Measurements from ENCODE around the gene RBBP7.
A peak's percentile ranks its signal among the peaks of the same experiment; 100 is the strongest.
"Not testable (repeated sequence)": the region's sequence is repeated elsewhere in the genome, so short reads cannot be mapped to it uniquely, and the experiment has no call there.

Gene RBBP7

DNA sequence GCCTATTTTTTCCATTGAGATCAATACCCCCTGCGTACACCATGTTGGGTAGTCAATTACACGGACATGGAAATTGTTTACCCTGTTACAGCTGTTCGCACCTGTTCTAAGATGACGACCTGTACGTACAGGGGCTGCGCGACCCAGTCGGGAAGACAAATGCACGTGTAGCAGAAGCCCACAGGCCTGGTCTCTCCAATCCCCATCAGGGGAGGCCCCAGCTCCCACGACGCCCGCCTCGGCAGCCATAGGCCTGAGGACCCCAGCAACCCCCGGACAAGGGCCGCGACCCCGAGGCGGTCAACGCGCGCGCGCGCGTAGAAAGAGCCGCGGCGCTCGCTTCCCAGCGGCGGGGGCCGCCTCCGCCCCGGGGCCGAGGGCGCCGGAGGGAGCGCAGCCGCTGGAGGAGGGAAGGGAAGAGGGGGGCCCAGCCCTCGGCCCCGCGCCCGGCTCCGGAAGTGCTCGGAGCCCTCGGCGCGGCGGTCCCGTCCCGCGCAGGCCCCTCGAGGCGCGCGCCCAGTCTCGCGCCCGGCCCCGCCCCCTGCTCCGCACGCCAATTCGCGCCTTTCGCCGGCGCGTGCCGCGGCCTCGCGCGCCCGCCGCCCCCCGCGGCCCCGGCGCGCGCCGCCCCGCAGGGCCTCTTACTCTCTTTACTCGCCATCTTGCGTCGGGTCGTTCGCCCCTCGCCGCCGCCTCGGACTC is 618 bp downstream of the RBBP7 start:
- DNase-seq = peak; percentile 37
- in situ Hi-C loops (cut with HindIII; ENCODE audit: low pct_ligation_motif_present, low pct_unique_long_range_greater_than_20kb, low sequenced_read_pairs) = no loop called here

DNA sequence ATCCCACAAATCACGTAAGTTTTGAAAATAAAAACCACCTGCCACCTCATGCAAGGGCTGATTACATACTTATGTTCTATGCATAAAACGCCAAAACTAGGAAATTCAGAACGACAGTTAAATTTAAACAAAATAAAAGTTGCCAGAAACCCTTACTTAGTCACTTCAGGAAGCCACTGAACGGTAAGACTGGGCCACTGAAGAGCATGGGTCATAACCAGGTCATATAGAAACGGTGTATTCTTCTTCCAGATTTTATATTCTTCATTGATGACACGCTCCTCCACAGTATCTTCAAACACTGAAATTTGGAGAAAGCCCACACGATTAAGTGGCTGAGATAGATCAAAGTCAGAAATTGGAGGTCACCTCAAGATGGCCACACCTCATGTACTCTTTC is 1.2 kb downstream of the RBBP7 start:
- in situ Hi-C loops (cut with HindIII; ENCODE audit: low pct_ligation_motif_present, low pct_unique_long_range_greater_than_20kb, low sequenced_read_pairs) = no loop called here
- peak; percentile 1 for DNase-seq

DNA sequence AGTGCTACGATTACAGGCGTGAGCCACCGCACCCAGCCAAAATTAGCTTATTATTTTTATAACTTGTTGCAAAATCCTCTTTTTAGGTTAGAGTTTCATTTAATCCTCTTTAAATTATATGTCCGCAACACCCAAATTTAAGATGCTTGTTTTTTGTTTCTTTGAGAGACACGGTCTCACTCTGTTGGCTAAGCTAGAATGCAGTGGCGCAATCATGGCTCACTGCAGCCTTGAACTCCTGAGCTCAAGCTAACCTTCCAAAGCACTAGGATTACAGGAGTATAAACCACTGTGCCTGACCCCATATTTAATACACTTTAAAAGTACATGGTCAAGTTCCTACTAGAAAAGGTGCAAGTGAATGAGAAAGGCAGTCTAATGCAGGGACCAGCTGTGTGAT is 2.2 kb downstream of the RBBP7 start:
- DNase-seq = no peak
- in situ Hi-C loops (cut with HindIII; ENCODE audit: low pct_ligation_motif_present, low pct_unique_long_range_greater_than_20kb, low sequenced_read_pairs) = no loop called here

DNA sequence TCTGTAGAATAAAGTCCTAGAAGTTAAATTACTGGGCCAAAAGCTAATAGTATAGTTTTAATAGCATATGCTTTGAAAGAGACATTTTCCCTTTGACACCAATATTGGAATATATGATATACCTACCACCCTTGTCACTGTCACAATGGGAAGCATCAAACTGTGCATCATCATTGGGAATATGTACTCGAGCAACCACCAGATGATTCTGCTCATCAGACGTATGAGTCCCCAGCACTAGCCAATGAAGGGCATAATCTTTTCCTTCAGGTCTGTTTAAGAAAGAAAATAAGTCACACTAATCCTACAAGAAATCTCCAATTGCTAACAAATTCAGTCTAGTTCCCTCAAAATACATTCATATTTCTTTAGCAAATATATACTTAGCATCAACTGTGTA is 7.3 kb downstream of the RBBP7 start:
- DNase-seq = no peak
- in situ Hi-C loops (cut with HindIII; ENCODE audit: low pct_ligation_motif_present, low pct_unique_long_range_greater_than_20kb, low sequenced_read_pairs) = no loop called here

DNA sequence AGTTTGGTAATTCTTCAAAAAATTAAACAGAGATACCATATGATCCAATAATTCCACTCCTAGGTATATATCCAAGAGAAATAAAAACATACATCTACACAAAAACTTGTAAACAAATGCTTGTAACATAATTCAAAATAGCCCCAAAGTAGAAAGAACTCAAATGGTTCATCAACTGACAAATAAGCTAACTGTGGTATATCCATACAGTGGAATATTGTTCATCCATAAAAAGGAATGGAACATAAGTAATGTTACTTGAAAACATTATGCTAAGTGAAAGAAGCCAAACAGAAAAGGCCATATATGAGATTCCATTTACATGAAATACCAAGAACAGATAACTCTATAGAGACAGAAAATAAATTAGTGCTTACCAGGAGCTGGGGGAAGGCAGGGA is 13.4 kb downstream of the RBBP7 start:
- in situ Hi-C loops (cut with HindIII; ENCODE audit: low pct_ligation_motif_present, low pct_unique_long_range_greater_than_20kb, low sequenced_read_pairs) = no loop called here
- DNase-seq = no peak

DNA sequence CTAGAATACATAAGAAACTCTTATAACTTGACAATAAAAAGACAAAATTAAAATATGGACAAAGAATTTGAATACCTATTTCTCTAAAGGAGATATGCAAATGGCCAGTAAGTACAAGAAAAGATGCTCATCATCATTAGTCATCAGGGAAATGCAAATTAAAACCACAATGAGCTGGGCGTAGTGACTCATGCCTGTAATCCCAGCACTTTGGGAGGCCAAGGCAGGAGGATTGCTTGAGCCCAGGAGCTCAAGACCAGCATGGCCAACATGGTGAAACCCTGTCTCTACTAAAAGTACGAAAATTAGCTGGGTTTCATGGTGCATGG is 14.1 kb downstream of the RBBP7 start:
- in situ Hi-C loops (cut with HindIII; ENCODE audit: low pct_ligation_motif_present, low pct_unique_long_range_greater_than_20kb, low sequenced_read_pairs); DNase-seq: not testable (repeated sequence)

DNA sequence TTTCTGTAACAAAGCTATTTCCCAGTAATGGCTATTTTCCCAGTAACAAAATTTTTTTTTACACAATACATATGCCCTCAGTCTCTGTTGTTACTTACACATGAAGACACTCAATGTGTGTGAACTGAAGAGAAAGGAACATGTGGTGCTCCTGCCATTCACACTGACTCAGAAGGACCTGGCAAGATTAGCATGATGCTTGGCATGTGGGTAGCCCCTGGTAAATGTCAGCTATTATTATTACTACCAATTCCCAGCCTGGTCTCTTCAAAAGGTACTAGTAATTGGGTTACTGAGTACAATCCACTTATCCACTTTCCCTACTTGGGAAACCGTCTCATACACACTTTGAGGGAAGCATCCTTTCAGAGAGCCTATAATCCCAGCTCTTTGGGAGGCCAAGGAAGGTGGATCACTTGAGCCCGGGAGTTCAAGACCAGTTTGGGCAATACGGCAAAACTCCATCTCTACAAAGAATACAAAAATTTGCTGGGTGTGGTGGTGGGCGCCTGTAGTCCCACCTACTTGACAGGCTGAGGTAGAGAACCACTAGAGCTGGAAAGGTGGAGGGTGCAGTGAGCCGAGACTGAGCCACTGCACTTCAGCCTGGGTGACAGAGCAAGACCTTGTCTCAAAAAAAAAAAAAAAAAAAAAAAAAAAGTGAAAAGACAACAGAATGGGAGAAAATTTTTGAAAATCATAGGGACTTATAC is 14.6 kb downstream of the RBBP7 start:
- no peak for DNase-seq
- in situ Hi-C loops (cut with HindIII; ENCODE audit: low pct_ligation_motif_present, low pct_unique_long_range_greater_than_20kb, low sequenced_read_pairs) = no loop called here

DNA sequence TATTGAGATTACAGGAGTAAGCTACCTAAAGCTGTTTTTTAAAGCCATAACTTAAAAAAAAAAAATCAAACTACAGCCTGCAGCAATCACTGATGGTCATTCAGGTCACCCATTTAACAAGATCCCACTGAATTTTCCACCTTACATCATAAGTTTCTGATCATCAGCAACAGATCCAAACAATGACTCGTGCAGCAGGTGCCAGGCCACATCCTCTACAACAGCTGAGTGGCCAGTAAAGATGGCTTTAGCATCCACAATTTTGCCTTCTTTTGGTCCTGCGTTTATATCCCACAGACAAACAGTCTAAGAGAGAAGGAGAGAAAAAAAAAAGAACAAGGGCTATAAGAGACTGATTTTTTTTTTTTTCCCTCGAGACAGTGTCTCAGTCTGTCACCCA is 16.6 kb downstream of the RBBP7 start:
- in situ Hi-C loops (cut with HindIII; ENCODE audit: low pct_ligation_motif_present, low pct_unique_long_range_greater_than_20kb, low sequenced_read_pairs) = no loop called here
- no peak for DNase-seq

DNA sequence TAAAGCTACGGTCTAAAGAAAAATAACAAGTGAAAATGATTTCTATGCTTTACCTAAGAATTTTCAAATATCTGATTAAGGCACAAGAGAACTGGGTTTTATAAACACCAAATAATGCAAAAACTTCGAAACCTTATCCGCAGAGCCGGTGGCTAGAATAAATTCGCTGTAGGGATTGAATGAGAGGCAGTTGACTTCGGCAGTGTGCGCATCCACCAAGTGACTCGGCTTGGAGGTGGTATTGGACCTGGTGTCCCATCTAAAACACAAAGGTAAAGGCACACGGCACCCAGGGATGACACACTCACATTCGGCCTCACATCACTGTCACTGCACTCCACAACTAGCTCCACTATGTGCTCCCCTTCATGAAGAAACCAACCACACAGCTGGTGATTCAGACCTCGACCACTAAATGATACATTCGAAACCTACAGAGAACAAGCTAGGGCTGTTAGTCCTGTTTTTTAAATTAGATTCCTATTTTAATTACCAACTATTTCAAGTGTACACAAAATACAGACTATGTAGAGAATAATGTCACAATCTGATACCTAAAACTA is 17.5 kb downstream of the RBBP7 start:
- no peak for DNase-seq
- in situ Hi-C loops (cut with HindIII; ENCODE audit: low pct_ligation_motif_present, low pct_unique_long_range_greater_than_20kb, low sequenced_read_pairs) = no loop called here

DNA sequence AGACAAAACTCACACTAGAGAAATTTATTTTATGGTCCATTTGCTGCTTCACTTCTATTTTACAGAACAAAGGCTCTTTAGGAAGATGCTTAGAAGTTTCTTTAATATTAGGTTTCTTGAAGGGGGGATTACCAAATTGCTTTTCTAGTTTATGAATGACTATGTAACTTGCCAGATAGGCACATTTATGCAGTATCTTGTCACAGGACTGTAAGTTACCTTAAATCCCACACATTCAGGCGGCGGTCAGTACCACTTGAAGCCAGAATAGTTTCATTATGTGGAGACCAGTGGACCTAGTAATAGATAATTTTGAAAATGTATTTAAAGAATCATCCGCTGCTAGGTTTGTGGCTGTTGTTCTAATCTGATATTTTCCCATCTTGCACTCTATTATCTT is 18.3 kb downstream of the RBBP7 start:
- in situ Hi-C loops (cut with HindIII; ENCODE audit: low pct_ligation_motif_present, low pct_unique_long_range_greater_than_20kb, low sequenced_read_pairs) = no loop called here
- DNase-seq = no peak

DNA sequence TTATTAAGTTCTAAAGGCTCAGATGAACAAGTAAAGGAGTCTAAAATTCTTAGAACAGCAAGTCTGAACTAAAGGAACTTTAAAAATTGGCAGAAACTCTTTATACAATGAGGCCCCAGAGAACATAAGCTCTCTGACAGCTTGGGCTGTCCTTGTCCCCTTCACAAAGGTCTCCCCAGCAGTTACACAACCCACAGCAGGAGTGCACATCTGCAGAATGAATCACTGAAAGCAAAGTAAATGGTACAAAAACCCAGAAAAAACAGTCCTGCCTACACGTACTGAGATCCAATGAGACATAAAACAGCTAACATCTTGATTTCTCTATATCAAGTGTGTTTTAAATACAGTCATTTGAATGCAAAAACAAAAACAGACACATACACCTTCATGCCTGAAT is 18.7 kb downstream of the RBBP7 start:
- no peak for DNase-seq
- in situ Hi-C loops (cut with HindIII; ENCODE audit: low pct_ligation_motif_present, low pct_unique_long_range_greater_than_20kb, low sequenced_read_pairs) = no loop called here

DNA sequence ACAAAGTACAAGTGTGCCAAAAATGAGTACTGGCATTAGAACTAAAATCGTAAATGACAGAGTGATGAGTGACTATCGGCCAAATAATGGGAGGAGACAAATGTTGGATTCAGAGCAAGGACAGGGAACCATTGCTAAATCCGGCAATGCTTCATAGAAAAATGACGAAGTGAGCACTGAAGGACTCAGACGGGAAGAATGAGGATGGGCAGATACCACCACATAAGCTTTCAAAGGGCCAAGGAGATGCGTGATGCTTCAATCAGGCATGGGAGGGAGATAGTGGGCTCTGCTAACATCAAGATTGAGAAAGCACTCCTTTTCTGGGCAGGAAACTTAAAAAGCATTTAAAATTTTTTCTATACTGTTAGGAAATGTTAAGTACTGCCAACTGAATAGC is 21.6 kb downstream of the RBBP7 start:
- in situ Hi-C loops (cut with HindIII; ENCODE audit: low pct_ligation_motif_present, low pct_unique_long_range_greater_than_20kb, low sequenced_read_pairs) = no loop called here
- no peak for DNase-seq

DNA sequence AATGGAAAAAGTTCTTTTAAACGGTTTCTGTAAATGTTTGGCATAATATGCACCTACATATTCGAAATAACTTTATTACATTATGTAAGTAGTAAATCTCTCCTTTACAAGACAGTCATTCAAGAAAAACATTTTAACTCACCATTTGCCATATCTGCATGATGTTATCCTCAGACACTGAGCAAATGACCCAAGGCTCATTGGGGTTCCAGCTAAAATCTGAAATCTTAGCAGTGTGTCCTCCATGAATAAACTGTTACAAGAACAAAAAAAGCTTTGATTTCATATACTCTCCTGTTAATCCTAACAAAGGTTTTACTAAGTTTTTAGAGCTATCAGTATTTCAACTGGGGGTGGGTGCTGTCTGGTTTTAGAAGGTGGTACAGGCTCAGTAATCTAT is 24.5 kb downstream of the RBBP7 start:
- in situ Hi-C loops (cut with HindIII; ENCODE audit: low pct_ligation_motif_present, low pct_unique_long_range_greater_than_20kb, low sequenced_read_pairs) = no loop called here
- no peak for DNase-seq

DNA sequence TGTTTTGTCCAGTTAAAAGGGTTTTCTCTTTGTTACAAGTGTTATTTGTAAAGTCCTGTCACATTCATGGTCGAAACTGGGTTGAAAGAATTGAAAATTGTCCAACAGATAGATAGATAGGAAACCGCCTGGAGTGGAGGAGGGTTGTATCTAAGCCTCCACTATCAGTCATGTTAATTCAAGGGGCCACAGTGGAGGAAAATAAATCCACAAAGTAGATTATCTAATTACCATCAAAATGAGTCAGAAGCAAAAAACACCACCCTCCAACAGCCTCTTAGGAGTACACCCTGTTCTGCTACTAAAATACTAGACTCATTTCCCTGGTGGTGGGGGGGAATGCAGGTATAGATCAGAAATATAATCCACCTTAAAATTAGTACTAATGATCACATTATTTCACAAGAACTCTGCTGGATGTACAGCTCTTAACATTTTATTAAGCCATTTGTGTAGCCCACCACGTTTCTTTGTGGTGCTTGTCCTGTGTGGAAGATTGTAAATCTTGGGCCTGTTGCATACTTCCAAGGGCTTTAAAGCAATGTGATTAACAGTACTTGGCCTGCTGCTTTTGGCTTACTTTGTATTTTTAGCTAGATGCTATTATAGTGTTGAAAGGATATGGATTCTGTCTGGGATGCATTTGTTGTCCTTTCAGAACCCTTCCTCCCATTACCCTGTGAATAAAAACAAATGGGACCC is 26.8 kb downstream of the RBBP7 start:
- in situ Hi-C loops (cut with HindIII; ENCODE audit: low pct_ligation_motif_present, low pct_unique_long_range_greater_than_20kb, low sequenced_read_pairs) = no loop called here
- no peak for DNase-seq

DNA sequence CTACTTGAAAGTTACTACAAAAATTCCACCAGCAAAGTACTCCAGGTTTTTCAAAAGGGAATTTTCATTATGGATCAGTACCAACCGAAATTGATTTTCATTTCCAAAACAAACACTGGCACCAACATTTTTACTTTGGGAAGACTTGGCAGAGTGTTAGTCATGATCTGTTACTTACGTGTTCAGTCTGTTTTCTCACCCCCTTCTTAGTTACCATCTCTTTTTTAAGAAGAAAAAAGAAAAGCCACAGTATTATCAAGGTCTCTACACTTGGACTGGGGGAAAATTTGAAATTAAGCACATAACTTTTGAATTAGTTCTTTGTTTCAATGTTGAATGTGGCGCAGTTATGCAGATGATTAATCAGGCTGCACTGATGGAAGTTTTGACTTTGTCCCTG is 27.5 kb downstream of the RBBP7 start:
- in situ Hi-C loops (cut with HindIII; ENCODE audit: low pct_ligation_motif_present, low pct_unique_long_range_greater_than_20kb, low sequenced_read_pairs) = no loop called here
- no peak for DNase-seq

DNA sequence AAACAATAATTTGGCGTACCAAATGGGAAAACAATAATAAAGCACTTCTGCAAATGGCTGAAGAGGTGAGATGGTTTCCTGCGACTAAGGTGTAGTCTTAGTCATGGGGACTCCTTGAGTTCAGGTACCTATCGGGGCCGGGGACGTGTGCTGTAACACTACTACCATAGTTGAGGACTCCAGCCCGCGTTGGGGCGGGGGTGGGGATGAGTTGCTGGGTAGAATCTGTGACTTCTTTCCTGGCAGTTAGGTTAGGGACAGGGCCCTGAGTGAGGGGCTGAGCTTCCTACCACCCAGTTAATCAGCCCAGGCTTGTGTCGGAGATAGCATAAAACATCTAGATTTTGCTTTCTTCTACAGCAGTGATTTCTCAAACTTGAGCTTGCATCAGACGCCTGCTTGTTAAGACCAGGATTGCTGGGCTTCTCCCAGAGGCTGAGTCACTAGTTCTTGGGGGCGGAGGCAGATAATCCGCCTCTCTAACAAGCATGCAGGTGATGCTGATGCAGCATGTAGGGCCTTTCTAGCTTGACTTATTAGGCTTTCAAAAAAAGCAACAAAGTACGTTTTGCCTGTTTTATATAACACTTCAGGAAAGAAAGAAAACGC is 30.2 kb downstream of the RBBP7 start:
- peak; percentile 17 for DNase-seq
- in situ Hi-C loops (cut with HindIII; ENCODE audit: low pct_ligation_motif_present, low pct_unique_long_range_greater_than_20kb, low sequenced_read_pairs) = no loop called here

DNA sequence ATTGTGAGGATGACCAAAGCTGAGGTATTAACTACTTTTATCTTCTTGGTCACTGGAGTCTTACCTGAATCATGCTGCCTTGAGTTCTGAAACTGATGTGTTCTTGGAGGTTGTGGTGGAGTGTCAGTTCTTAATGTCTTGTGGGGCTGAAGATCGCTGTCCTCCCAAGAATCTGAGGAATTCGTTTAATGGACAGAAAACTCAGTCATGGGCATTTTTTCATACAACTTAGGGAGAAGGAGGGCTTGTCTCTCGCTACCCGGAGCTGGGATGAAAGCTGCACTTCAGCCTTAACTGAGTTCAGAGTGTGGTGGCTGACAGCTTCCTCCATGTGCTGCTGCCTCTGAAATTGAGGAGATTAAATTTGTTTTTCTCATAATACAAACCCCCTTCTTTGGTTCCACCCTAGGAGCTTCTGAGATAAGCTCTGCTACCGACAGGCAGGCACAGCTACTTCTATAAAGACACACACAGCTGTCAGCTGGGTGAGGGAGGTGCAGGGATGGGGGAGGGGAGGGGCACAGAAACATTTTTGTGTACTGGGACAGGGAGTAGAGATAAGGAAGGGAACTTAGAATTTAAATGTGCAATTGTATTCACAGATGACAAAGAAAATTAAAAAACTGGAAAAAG is 30.8 kb downstream of the RBBP7 start:
- in situ Hi-C loops (cut with HindIII; ENCODE audit: low pct_ligation_motif_present, low pct_unique_long_range_greater_than_20kb, low sequenced_read_pairs) = no loop called here
- DNase-seq = no peak

DNA sequence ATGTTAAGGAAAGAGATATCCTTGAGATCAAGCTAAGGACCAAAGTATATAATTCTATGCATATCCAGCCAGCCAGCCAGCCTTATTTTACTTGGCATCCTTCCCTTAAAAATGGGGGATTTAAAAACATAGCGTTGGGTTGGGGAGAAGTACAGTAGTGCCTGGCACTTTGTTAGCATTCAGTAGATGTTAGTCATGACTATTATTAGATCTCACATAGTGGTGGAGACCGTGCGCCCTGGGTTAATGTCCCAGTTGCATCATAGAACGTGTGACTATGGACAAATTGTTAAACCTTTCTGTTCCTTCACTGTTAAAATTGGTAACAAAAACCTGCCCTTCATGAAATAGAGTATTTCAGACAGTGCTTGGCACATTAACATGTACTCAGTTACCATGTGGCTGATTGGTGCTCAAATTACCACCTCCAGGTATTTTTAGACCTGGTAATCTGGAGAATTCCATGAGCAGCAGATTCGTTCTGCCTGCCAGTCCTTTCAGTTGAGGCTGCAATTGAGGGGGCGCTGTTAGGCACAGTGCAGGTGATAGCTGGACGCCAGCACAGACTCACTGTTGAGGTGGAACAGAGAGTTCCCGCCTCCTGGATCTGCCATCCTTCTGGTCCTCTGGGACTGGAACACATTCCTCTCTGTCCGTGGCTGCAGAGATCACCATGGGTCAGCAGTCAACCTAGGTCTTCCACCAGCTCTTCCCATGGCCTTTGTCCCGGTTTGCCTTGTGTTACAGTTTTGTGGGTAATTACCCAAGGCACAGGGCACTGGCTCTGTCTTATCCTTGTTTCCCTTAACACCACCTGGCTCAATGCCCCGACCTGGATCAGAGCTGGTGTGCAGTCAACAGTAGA is 31.7 kb downstream of the RBBP7 start:
- in situ Hi-C loops (cut with HindIII; ENCODE audit: low pct_ligation_motif_present, low pct_unique_long_range_greater_than_20kb, low sequenced_read_pairs) = no loop called here
- peak; percentile 45 for DNase-seq
